ENCODE measurements around the gene LRRC58.
"Not testable (repeated sequence)": the region's sequence is repeated elsewhere in the genome, so short reads cannot be mapped to it uniquely, and the experiment has no call there.

Gene LRRC58

DNA sequence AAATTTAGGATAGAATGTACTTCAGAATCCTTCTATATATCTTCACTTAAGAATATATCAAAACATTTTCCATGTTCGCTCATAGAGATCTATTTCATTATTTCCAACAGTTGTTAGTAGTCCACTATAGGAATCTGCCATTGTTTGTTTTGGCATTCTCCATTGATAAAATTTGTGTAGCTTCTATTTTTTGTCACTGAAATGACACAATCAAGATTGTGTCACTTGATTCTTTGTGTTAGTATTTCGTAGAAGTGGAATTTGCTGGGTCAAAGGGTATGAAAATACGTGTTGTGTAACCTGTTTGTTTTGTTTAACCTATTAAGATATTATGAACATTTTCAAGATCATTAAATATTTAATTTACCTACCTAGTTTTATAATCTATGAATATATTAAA lies 48.2 kb downstream of the LRRC58 start:
- Histone ChIP-seq H3K4me3 (no peak overlapping the region), H3K9me3 (ENCODE audit: low read depth, low read length) (no peaks in the 10 kb centered on the region), H3K27ac (no peak overlapping the region), H3K36me3 (ENCODE audit: insufficient read depth, low read length) (no peaks in the 10 kb centered on the region), H3K9ac (ENCODE audit: insufficient read length) (no peak overlapping the region)
- TF ChIP-seq FOXP2 (optimal IDR thresholded peaks at IDR 0.05; ENCODE audit: control extremely low read depth, extremely low read length, insufficient read depth), result no peak
- DNase-seq (ENCODE audit: low read depth, low spot score), result no peak

DNA sequence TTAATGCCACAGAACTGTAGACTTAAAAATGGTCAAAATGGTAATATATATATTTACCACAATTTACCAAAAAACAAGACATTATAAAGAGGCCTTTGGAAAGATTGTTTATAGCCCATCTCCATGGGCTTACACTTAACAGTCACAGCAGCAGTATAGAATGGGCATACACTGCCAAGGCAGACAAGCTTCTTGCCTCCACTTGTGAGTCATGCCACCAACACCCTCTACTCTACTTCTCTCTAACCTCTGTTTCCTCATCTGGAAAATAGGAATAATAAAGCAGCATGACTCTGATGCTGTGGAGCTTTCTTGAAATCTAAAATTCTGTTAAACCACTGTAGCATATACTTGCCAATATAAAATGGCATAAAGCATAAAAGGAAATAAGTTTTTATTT lies 49.8 kb downstream of the LRRC58 start:
- Histone ChIP-seq H3K4me3 (no peak overlapping the region), H3K9me3 (ENCODE audit: low read depth, low read length) (no peaks in the 10 kb centered on the region), H3K36me3 (ENCODE audit: insufficient read depth, low read length) (no peaks in the 10 kb centered on the region), H3K27ac (no peak overlapping the region), H3K9ac (ENCODE audit: insufficient read length) (no peak overlapping the region)
- DNase-seq (ENCODE audit: low read depth, low spot score), result no peak
- TF ChIP-seq POLR2AphosphoS5 (IDR thresholded peaks at IDR 0.05; ENCODE audit: borderline replicate concordance, low read depth, low read length) (no peak), EZH2 (IDR thresholded peaks at IDR 0.05) (no peak), FOXP2 (optimal IDR thresholded peaks at IDR 0.05; ENCODE audit: control extremely low read depth, extremely low read length, insufficient read depth) (no peak)

DNA sequence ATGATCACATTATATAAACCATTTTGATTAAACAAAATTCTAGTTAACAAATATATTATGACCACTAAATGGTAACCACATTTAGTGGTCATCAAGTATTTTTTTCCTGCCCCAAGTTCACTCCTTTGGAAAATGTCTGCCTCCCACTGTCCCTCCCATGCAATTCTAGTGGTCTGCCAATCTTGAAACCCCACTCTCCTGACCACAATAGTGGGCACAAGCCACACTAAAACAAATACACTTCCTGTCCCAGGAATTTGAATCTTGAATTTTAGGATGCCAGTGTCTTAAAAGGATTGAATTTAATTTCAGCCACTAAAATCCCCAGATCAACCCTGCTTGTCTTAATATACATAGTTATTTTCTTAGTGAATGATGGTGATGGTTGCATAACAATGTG lies 50.2 kb downstream of the LRRC58 start:
- H3K4me3 ChIP-seq, result no peak overlapping the region
- H3K36me3 ChIP-seq (ENCODE audit: insufficient read depth, low read length), result no peaks in the 10 kb centered on the region
- H3K9me3 ChIP-seq (ENCODE audit: low read depth, low read length), result no peaks in the 10 kb centered on the region
- H3K27ac ChIP-seq, result no peak overlapping the region
- no peak for DNase-seq (ENCODE audit: low read depth, low spot score)
- no peak overlapping the region for H3K9ac ChIP-seq (ENCODE audit: insufficient read length)
- TF ChIP-seq EZH2 (IDR thresholded peaks at IDR 0.05) (no peak), FOXP2 (optimal IDR thresholded peaks at IDR 0.05; ENCODE audit: control extremely low read depth, extremely low read length, insufficient read depth) (no peak), POLR2AphosphoS5 (IDR thresholded peaks at IDR 0.05; ENCODE audit: borderline replicate concordance, low read depth, low read length) (no peak)

DNA sequence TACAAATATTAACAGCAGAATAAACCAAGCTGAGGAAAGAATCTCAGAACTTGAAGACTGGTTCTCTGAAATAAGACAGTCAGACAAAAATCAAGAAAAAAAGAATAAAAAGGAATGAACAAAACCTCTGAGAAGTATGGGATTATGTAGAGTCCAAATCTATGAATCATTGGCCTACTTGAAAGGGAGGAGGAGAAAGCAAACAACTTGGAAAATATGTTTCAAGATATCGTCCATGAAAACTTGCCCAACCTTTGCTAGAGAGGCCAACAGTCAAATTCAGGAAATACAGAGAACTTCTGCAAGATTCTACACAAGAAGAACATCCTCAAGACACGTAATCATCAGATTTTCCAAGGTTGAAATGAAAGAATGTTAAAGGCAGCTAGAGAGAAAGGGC lies 57.6 kb downstream of the LRRC58 start:
- not testable (repeated sequence) for H3K27ac ChIP-seq; H3K4me3 ChIP-seq; DNase-seq (ENCODE audit: low read depth, low spot score); H3K36me3 ChIP-seq (ENCODE audit: insufficient read depth, low read length); H3K9ac ChIP-seq (ENCODE audit: insufficient read length); H3K9me3 ChIP-seq (ENCODE audit: low read depth, low read length)

DNA sequence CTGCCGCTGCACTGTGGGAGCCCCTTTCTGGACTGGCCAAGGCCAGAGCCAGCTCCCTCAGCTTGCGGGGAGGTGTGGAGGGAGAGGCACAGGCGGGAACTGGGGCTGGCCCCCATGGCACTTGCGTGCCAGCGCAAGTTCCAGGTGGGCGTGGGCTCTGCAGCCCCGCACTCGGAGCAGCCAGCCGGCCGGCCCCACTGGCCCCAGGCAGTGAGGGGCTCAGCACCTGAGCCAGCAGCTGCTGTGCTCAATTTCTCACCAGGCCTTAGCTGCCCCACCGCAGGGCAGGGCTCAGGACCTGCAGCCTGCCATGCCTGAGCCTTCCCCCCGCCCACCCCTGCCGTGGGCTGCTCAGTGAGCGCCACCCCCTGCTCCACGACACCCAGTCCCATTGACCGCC lies 59.5 kb downstream of the LRRC58 start:
- no peaks in the 10 kb centered on the region for H3K36me3 ChIP-seq (ENCODE audit: insufficient read depth, low read length)
- TF ChIP-seq POLR2AphosphoS5 (IDR thresholded peaks at IDR 0.05; ENCODE audit: borderline replicate concordance, low read depth, low read length), result no peak
- no peak for TF ChIP-seq FOXP2 (optimal IDR thresholded peaks at IDR 0.05; ENCODE audit: control extremely low read depth, extremely low read length, insufficient read depth)
- no peak overlapping the region for H3K27ac ChIP-seq
- no peak for DNase-seq (ENCODE audit: low read depth, low spot score)
- no peak overlapping the region for H3K4me3 ChIP-seq
- H3K9ac ChIP-seq (ENCODE audit: insufficient read length), result no peak overlapping the region
- no peaks in the 10 kb centered on the region for H3K9me3 ChIP-seq (ENCODE audit: low read depth, low read length)

DNA sequence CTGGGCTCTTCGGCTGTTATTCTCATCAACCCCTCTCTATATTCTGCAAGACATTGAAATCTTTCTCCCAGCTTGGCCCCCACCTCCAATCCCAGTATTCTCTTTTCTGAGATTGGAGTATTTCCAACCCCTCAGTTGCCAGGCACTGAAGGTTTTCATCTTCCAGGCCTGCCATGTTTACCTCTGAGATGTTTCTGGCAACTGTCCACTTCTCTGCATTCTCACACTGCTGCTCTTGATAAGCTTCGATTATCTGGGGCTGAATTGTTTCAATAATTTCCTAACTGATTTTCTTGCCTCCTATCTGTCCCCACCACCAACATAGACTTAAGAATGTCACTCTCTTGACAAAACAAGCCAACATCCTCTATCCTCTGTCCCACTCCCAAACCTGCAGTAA lies 62.7 kb downstream of the LRRC58 start:
- TF ChIP-seq EZH2 (IDR thresholded peaks at IDR 0.05), result no peak
- no peak for TF ChIP-seq POLR2AphosphoS5 (IDR thresholded peaks at IDR 0.05; ENCODE audit: borderline replicate concordance, low read depth, low read length)
- no peak for TF ChIP-seq FOXP2 (optimal IDR thresholded peaks at IDR 0.05; ENCODE audit: control extremely low read depth, extremely low read length, insufficient read depth)
- no peak for DNase-seq (ENCODE audit: low read depth, low spot score)
- H3K36me3 ChIP-seq (ENCODE audit: insufficient read depth, low read length), result no peaks in the 10 kb centered on the region
- no peak overlapping the region for H3K9ac ChIP-seq (ENCODE audit: insufficient read length)
- no peaks in the 10 kb centered on the region for H3K9me3 ChIP-seq (ENCODE audit: low read depth, low read length)
- no peak overlapping the region for H3K4me3 ChIP-seq
- H3K27ac ChIP-seq, result no peak overlapping the region

DNA sequence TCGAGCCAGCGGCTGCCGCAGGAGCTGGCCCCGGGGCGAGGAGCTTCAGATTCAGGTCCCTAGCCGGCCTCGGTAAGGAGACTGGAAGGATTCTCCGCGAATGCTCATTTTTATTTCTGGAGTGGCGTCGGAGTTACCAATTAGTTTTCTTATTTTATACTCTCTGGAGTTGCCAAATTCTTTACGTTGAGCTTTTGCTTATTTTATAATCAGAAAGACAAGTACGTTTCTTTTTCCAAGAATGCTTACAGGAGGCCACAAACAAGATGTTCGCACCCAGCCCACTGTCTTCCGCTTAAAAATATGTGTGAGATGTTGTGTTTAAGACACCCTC lies 63.7 kb downstream of the LRRC58 start:
- H3K9ac ChIP-seq (ENCODE audit: insufficient read length), result peak overlapping the region; percentile 78
- H3K9me3 ChIP-seq (ENCODE audit: low read depth, low read length), result no peaks in the 10 kb centered on the region
- no peaks in the 10 kb centered on the region for H3K36me3 ChIP-seq (ENCODE audit: insufficient read depth, low read length)
- peak overlapping the region; percentile 72 for H3K27ac ChIP-seq
- DNase-seq (ENCODE audit: low read depth, low spot score), result peak; percentile 24
- TF ChIP-seq EZH2 (IDR thresholded peaks at IDR 0.05) (no peak), POLR2AphosphoS5 (IDR thresholded peaks at IDR 0.05; ENCODE audit: borderline replicate concordance, low read depth, low read length) (no peak), FOXP2 (optimal IDR thresholded peaks at IDR 0.05; ENCODE audit: control extremely low read depth, extremely low read length, insufficient read depth) (no peak)
- peak overlapping the region; percentile 86 for H3K4me3 ChIP-seq

DNA sequence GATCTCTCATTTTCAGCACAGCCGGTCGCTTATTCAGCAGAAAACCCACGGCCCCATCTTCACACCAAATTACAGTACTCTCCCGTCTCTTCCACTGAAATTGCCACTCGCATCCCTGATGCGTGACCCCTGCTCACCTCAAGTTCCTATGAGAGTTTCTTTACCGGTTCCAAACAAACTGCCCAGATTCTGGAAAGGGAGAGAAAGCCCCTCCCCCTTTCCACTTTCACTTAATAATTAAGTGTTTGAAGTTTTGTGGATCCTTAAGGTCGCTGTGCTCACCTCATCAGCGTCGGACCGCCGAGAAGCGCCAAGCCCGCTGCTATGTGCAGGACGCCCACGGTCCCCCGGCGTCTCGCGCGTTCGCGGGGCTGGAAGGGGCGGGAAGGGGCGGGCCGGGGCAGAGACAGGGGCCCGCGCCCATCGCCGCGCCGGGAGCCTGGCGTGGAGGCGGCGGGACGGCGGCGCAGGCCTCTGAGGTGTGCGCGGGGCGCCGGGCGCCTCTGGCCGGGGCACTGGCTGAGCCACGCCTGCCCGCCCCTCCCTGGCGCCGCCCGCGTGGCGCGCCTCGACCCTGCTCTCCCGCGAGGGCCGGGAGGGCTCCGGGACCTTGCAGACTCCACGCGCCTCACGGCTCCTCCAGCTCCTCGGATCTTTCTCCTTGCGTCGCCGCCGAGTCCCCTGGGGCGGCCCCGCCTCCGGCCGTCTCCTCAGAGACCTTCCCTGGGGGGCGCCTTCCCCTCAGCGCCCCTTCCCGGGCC lies 64.2 kb downstream of the LRRC58 start, which contains the start of gene GPR156:
Gene GPR156 (minus strand): TSS at position 476 of the 761 bp plus-strand sequence. CDS start 41,124 bp downstream, outside the sequence.
- peak within 1 kb of the TSS; percentile 86 for H3K4me3 ChIP-seq
- H3K9ac ChIP-seq (ENCODE audit: insufficient read length), result peak within 1 kb of the TSS; percentile 78
- DNase-seq (ENCODE audit: low read depth, low spot score), result no peak
- H3K27ac ChIP-seq, result peak within 1 kb of the TSS; percentile 72
- no peaks in the 10 kb centered on the region for H3K9me3 ChIP-seq (ENCODE audit: low read depth, low read length)
- no peaks in the 10 kb centered on the region for H3K36me3 ChIP-seq (ENCODE audit: insufficient read depth, low read length)
- TF ChIP-seq POLR2AphosphoS5 (IDR thresholded peaks at IDR 0.05; ENCODE audit: borderline replicate concordance, low read depth, low read length) (peak; percentile 47), EZH2 (IDR thresholded peaks at IDR 0.05) (no peak), FOXP2 (optimal IDR thresholded peaks at IDR 0.05; ENCODE audit: control extremely low read depth, extremely low read length, insufficient read depth) (no peak)

DNA sequence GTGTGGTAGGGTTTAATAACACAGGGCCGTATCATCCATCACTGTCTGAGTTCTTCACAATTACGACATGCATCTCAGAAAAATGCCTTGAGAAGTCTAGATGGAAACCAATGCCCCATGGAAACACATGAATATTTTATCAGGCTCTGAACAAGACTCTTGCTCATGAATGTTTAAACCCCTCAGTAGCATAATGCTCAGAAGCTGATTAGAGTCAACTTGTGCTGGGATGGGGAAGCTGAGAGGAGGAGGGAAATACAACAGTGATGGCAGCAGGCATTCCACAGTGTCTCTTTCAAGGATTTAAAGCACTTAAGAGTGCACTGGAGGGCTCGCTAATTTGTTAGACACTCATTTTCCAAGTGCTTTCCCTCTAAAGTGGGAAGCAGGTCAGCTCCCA lies 67.9 kb downstream of the LRRC58 start:
- no peak overlapping the region for H3K4me3 ChIP-seq
- no peak overlapping the region for H3K27ac ChIP-seq
- DNase-seq (ENCODE audit: low read depth, low spot score), result no peak
- no peak for TF ChIP-seq POLR2AphosphoS5 (IDR thresholded peaks at IDR 0.05; ENCODE audit: borderline replicate concordance, low read depth, low read length)
- no peak for TF ChIP-seq FOXP2 (optimal IDR thresholded peaks at IDR 0.05; ENCODE audit: control extremely low read depth, extremely low read length, insufficient read depth)
- TF ChIP-seq EZH2 (IDR thresholded peaks at IDR 0.05), result no peak
- no peaks in the 10 kb centered on the region for H3K9me3 ChIP-seq (ENCODE audit: low read depth, low read length)
- no peaks in the 10 kb centered on the region for H3K36me3 ChIP-seq (ENCODE audit: insufficient read depth, low read length)
- H3K9ac ChIP-seq (ENCODE audit: insufficient read length), result no peak overlapping the region

Data from SK-N-MC (cell line).